Common myeloid progenitor, CD34-positive (primary cell): Measurements from ENCODE around the gene S1PR5.

Source experiments
- CTCF ChIA-PET: fragments of 350-600 bp; sonication (Branson Sonifier 250); formaldehyde crosslinking; loops from one replicate; lab custom pipeline; 2021; ENCODE audit warnings: antibody characterized with exemption; lab: Charles Lee
- POLR2A ChIA-PET: fragments of 350-600 bp; sonication (Branson Sonifier 250); formaldehyde crosslinking; loops from one replicate; lab custom pipeline; 2021; ENCODE audit warnings: antibody characterized with exemption; lab: Charles Lee
- DNase-seq, 3 donors: peaks; one replicate each; pipeline versions ENCODE4 v3.0.0 to v3.0.0-alpha.2; 2013
- H3K27ac ChIP-seq, 2 experiments: 1 replicate in 1 of 2; 2 replicates in 1 of 2; pipeline ENCODE4 v1.7.0; 2013; ENCODE audit warnings: inconsistent platforms in 2 of 2, low read length in 2 of 2, mild to moderate bottlenecking in 2 of 2, low read depth in 1 of 2, moderate library complexity in 1 of 2; ENCODE audit not compliant: severe bottlenecking in 2 of 2, insufficient read depth in 1 of 2, poor library complexity in 1 of 2
- H3K27me3 ChIP-seq, 5 experiments: replicated peaks in 2 of 5; 1 replicate in 3 of 5; 2 replicates in 2 of 5; pipeline versions ENCODE4 v1.6.1 to v1.7.0; 2013; ENCODE audit warnings: low read length in 4 of 5, mild to moderate bottlenecking in 2 of 5, moderate library complexity in 2 of 5, inconsistent platforms in 1 of 5; ENCODE audit not compliant: insufficient read depth in 5 of 5, control insufficient read depth in 4 of 5
- H3K36me3 ChIP-seq, 4 experiments: 1 replicate in 2 of 4; 2 replicates in 2 of 4; pipeline versions ENCODE4 v1.6.1 to v1.7.0; 2013; ENCODE audit warnings: low read length in 3 of 4, control low read depth in 1 of 4, mild to moderate bottlenecking in 1 of 4; ENCODE audit not compliant: control insufficient read depth in 4 of 4, insufficient read depth in 4 of 4
- H3K4me1 ChIP-seq, 4 experiments: 1 replicate in 3 of 4; 2 replicates in 1 of 4; pipeline versions ENCODE4 v1.6.1 to v1.7.1; 2013; ENCODE audit warnings: low read length in 3 of 4, mild to moderate bottlenecking in 3 of 4, control low read depth in 1 of 4, inconsistent platforms in 1 of 4, moderate library complexity in 1 of 4; ENCODE audit not compliant: control insufficient read depth in 4 of 4, insufficient read depth in 4 of 4; ENCODE audit errors: control extremely low read depth in 1 of 4
- H3K4me3 ChIP-seq, 7 experiments: 1 replicate in 4 of 7; 2 replicates in 3 of 7; pipeline versions ENCODE4 v1.5.1 to v1.7.0; 2013; ENCODE audit warnings: mild to moderate bottlenecking in 7 of 7, low read length in 6 of 7, moderate library complexity in 6 of 7, inconsistent platforms in 2 of 7, low read depth in 2 of 7, control low read depth in 1 of 7; ENCODE audit not compliant: insufficient read depth in 4 of 7, control insufficient read depth in 1 of 7; ENCODE audit errors: extremely low read depth in 1 of 7
- H3K9me3 ChIP-seq, 5 experiments: 1 replicate in 4 of 5; 2 replicates in 1 of 5; pipeline versions ENCODE4 v1.6.1 to v1.7.1; 2013; ENCODE audit warnings: low read length in 4 of 5, mild to moderate bottlenecking in 2 of 5, inconsistent platforms in 1 of 5, low read depth in 1 of 5, moderate library complexity in 1 of 5; ENCODE audit not compliant: control insufficient read depth in 4 of 5, insufficient read depth in 2 of 5; ENCODE audit errors: control extremely low read depth in 1 of 5
- WGBS: methylation state at CpG from one replicate; pipeline ENCODE4 v1.1.5; 2013; ENCODE audit not compliant: insufficient coverage; 5-methylcytosine and 5-hydroxymethylcytosine counted together

S1PR5 gene

GRCh38 chr19:10501971-10502523, 15.2 kb downstream of the S1PR5 start:
- ChIA-PET CTCF (no interaction called here), POLR2A (no interaction called here)

DNA sequence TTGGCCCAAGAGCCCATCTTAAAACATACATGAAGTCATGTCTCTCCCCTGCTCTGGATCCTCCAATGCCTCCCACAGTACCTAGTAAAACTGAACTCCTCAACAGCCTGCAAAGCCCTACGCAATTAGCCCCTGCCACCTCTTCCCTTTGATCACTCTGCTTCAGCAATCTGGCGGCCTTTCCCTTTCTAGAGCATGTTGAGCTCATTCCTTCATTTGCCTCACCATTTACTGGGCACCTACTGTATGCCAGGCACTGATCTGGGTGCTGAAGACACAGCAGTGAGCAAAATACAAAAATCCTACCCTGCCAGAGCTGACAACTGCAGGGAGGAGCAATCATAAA, 17.0 kb downstream of the S1PR5 start:
- H3K4me1 ChIP-seq: peaks cover 0 to 18% (median 16%) of the 10 kb centered on the region in 4 experiments
- 100% methylated on average over 2 of the region's 2 CpGs for WGBS
- ChIA-PET POLR2A (interaction anchor here (0.6 kb wide), 1 partner anchor 40 kb away, joined by 3 read pairs; no protein-coding TSS in a partner anchor), CTCF (interaction anchor here (0.9 to 1.4 kb wide), 4 partner anchors 8 to 70 kb away, joined by 3 to 6 read pairs (median 4); no protein-coding TSS in a partner anchor)
- no peak overlapping the region for H3K27ac ChIP-seq
- no peaks in the 10 kb centered on the region for H3K9me3 ChIP-seq
- peaks cover 3 to 38% (median 21%) of the 10 kb centered on the region in 4 experiments for H3K36me3 ChIP-seq
- no peak overlapping the region for H3K4me3 ChIP-seq
- H3K27me3 ChIP-seq: no peaks in the 10 kb centered on the region
- DNase-seq: no peak

More at GRCh38 chr19:10501971-10502523, 15.2 kb downstream of the S1PR5 start:
- Histone ChIP-seq H3K9me3 (no peaks in the 10 kb centered on the region), H3K27ac (peak overlapping the region; percentile 86 to 96), H3K4me3 (peak overlapping the region; percentile 68 to 92 (median 81)), H3K27me3 (no peaks in the 10 kb centered on the region), H3K4me1 (peaks cover 0 to 23% (median 16%) of the 10 kb centered on the region in 4 experiments), H3K36me3 (peaks cover 2 to 30% (median 12%) of the 10 kb centered on the region in 4 experiments)
- WGBS: 2% methylated on average over 23 of the region's 35 CpGs
- peak in 2 of 3 donors; percentile 28 to 40 for DNase-seq

- WGBS: 95% methylated on average over 24 of the region's 24 CpGs
- no peak overlapping the region for H3K4me3 ChIP-seq
- no peak overlapping the region for H3K27ac ChIP-seq
- no peaks in the 10 kb centered on the region for H3K9me3 ChIP-seq
- H3K4me1 ChIP-seq: peaks cover 0 to 18% (median 16%) of the 10 kb centered on the region in 4 experiments
- ChIA-PET CTCF (interaction anchor here (0.6 to 1.4 kb wide), 5 partner anchors 8 to 70 kb away, joined by 3 to 6 read pairs (median 3); no protein-coding TSS in a partner anchor), POLR2A (interaction anchor here (0.6 kb wide), 1 partner anchor 41 kb away, joined by 3 read pairs; no protein-coding TSS in a partner anchor)
- DNase-seq: no peak
- no peaks in the 10 kb centered on the region for H3K27me3 ChIP-seq
- peaks cover 3 to 42% (median 25%) of the 10 kb centered on the region in 4 experiments for H3K36me3 ChIP-seq
Observed at GRCh38 chr19:10499550-10500246, 17.5 kb downstream of the S1PR5 start.

- no peak overlapping the region for H3K4me3 ChIP-seq
- no peaks in the 10 kb centered on the region for H3K9me3 ChIP-seq
- CTCF ChIA-PET: interaction anchor here (0.9 to 2.0 kb wide), 6 partner anchors 11 to 147 kb away, joined by 3 to 7 read pairs (median 4); no protein-coding TSS in a partner anchor
- peaks cover 0 to 16% (median 10%) of the 10 kb centered on the region in 4 experiments for H3K4me1 ChIP-seq
- no peaks in the 10 kb centered on the region for H3K27me3 ChIP-seq
- H3K36me3 ChIP-seq: peaks cover 3 to 49% (median 31%) of the 10 kb centered on the region in 4 experiments
- WGBS: 90% methylated on average over 2 of the region's 4 CpGs
- POLR2A ChIA-PET: interaction anchor here (0.6 kb wide), 1 partner anchor 265 kb away, joined by 5 read pairs; no protein-coding TSS in a partner anchor
- DNase-seq: no peak
- no peak overlapping the region for H3K27ac ChIP-seq
Observed at GRCh38 chr19:10497371-10497770, 19.9 kb downstream of the S1PR5 start.

GRCh38 chr19:10491472-10492047, 25.7 kb downstream of the S1PR5 start:
- Histone ChIP-seq H3K36me3 (peaks cover 10 to 69% (median 44%) of the 10 kb centered on the region in 4 experiments), H3K27ac (no peak overlapping the region), H3K9me3 (no peaks in the 10 kb centered on the region), H3K27me3 (no peaks in the 10 kb centered on the region), H3K4me3 (no peak overlapping the region), H3K4me1 (no peaks in the 10 kb centered on the region)
- ChIA-PET POLR2A (no interaction called here), CTCF (interaction anchor here (0.6 to 1.7 kb wide), 7 partner anchors 8 to 207 kb away, joined by 3 to 6 read pairs (median 3); no protein-coding TSS in a partner anchor)
- DNase-seq: no peak
- 98% methylated on average over 43 of the region's 43 CpGs for WGBS

- no peak for DNase-seq
- Histone ChIP-seq H3K4me3 (no peak overlapping the region), H3K27ac (peak overlapping the region in 1 of 2 experiments; percentile 19), H3K4me1 (peaks cover 0 to 2% (median 0%) of the 10 kb centered on the region in 4 experiments), H3K27me3 (no peaks in the 10 kb centered on the region), H3K36me3 (peaks cover 13 to 55% (median 31%) of the 10 kb centered on the region in 4 experiments), H3K9me3 (no peaks in the 10 kb centered on the region)
- CTCF ChIA-PET: interaction anchor here (1.0 to 1.1 kb wide), 3 partner anchors 21 to 213 kb away, joined by 3 to 4 read pairs (median 3); no protein-coding TSS in a partner anchor
- POLR2A ChIA-PET: no interaction called here
- 97% methylated on average over 8 of the region's 13 CpGs for WGBS
Observed at GRCh38 chr19:10486551-10486950, 30.7 kb downstream of the S1PR5 start.
